Calu3 (cell line): ENCODE measurements around the gene ARID5B. TPM values are rescaled to one million over a fixed set of nuclear protein-coding genes. Genes with fewer than 3 reads are reported as not detected.

Experiments used
- BruUV-seq: library from RNA; stranded (reverse); fragments of 400-500 nt; replicated peaks from 2 replicates; lab custom pipeline; 2021; lab: Mats Ljungman, UMichigan
- CTCF ChIA-PET: fragments of 300-600 bp; sonication (Branson Sonifier 250); formaldehyde crosslinking; loops from one replicate; lab custom pipeline; 2022; ENCODE audit warnings: antibody characterized with exemption; lab: Charles Lee
- DNase-seq: peaks from one replicate; pipeline ENCODE4 v3.0.0; 2022
- H3K27ac Mint-ChIP-seq: one replicate; pipeline ENCODE4 v1.8.0; 2022; ENCODE audit warnings: mixed read lengths; ENCODE audit not compliant: unreplicated experiment
- H3K27me3 Mint-ChIP-seq: one replicate; pipeline ENCODE4 v1.8.0; 2022; ENCODE audit warnings: mixed read lengths; ENCODE audit not compliant: unreplicated experiment
- H3K36me3 Mint-ChIP-seq: one replicate; pipeline ENCODE4 v1.8.0; 2022; ENCODE audit warnings: mild to moderate bottlenecking, moderate library complexity, mixed read lengths; ENCODE audit not compliant: insufficient read depth, unreplicated experiment
- H3K4me1 Mint-ChIP-seq: one replicate; pipeline ENCODE4 v1.8.0; 2022; ENCODE audit warnings: mild to moderate bottlenecking, low read depth, mixed read lengths; ENCODE audit not compliant: unreplicated experiment
- H3K4me3 Mint-ChIP-seq: one replicate; pipeline ENCODE4 v1.8.0; 2022; ENCODE audit warnings: mild to moderate bottlenecking, low read depth, moderate library complexity, mixed read lengths; ENCODE audit not compliant: unreplicated experiment
- H3K9me3 Mint-ChIP-seq: one replicate; pipeline ENCODE4 v1.8.0; 2022; ENCODE audit warnings: low read depth, mixed read lengths; ENCODE audit not compliant: unreplicated experiment
- intact Hi-C: fragments of 100-400 bp; cut with micrococcal nuclease; formaldehyde crosslinking; loops from one replicate; pipeline ENCODE4 v1.10.0; 2022; ENCODE audit not compliant: unreplicated experiment
- total RNA-seq: library from RNA; stranded (reverse); gene quantifications from 2 replicates; pipeline ENCODE4 v1.2.3, GENCODE V29; 2022
- TF ChIP-seq, protein P1 (sequence below): fragments of 200-600 bp; IDR thresholded peaks from one replicate; pipeline ENCODE4 v1.8.0; 2022; ENCODE audit warnings: antibody characterized with exemption; ENCODE audit not compliant: unreplicated experiment

The ARID5B gene
- total RNA-seq, 1 experiment from 2014 or later: 10.0 TPM

DNA sequence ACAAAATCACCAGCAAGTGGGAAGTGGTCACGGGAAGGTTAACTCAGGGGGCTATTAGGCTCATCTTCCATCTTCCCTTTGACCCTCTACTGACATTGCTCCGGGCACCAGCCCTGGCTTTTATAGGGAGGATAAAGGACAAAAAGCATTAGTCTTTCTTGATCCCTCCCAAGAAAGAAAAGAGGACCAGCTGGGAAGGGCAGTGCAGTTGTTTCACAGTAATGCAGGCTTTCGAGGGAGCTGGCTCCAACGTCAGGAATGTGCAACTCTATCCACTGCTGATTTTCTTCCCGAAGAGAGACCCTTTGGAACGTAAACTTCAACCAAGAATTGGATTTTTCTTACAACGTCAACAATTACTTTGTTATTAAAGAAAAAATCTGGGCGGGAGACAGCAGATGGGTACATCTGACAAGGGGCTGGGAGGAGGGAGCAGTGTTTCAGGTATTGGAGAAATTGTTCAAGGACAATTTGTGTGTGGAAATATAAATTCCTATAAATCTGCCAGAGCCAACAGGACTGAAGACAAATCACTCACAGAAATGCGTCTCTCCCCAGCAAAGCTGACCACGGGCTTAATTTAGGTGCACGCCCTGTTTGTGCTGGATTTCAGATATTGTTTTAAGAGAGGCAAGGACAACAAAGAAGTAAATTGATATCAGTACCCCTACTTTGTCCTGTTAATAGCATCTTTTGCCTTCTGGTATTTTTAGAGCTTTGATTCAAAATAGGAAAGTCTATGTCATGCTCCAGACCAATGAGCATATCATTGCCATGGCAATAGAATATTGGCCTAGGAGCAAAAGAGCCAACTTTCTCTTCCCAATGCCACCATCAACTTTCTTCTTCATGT lies 23.4 kb upstream of the ARID5B start:
- no peaks in the 10 kb centered on the region for H3K9me3 Mint-ChIP-seq
- intact Hi-C loops: no loop called here
- TF ChIP-seq, protein P1, sequence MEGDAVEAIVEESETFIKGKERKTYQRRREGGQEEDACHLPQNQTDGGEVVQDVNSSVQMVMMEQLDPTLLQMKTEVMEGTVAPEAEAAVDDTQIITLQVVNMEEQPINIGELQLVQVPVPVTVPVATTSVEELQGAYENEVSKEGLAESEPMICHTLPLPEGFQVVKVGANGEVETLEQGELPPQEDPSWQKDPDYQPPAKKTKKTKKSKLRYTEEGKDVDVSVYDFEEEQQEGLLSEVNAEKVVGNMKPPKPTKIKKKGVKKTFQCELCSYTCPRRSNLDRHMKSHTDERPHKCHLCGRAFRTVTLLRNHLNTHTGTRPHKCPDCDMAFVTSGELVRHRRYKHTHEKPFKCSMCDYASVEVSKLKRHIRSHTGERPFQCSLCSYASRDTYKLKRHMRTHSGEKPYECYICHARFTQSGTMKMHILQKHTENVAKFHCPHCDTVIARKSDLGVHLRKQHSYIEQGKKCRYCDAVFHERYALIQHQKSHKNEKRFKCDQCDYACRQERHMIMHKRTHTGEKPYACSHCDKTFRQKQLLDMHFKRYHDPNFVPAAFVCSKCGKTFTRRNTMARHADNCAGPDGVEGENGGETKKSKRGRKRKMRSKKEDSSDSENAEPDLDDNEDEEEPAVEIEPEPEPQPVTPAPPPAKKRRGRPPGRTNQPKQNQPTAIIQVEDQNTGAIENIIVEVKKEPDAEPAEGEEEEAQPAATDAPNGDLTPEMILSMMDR: no peak
- no peaks in the 10 kb centered on the region for H3K4me1 Mint-ChIP-seq
- H3K4me3 Mint-ChIP-seq: no peak overlapping the region
- no TSS peak for BruUV-seq
- CTCF ChIA-PET: no interaction called here
- H3K36me3 Mint-ChIP-seq: no peaks in the 10 kb centered on the region
- peaks cover 11% of the 10 kb centered on the region for H3K27me3 Mint-ChIP-seq
- H3K27ac Mint-ChIP-seq: no peak overlapping the region
- DNase-seq: no peak

DNA sequence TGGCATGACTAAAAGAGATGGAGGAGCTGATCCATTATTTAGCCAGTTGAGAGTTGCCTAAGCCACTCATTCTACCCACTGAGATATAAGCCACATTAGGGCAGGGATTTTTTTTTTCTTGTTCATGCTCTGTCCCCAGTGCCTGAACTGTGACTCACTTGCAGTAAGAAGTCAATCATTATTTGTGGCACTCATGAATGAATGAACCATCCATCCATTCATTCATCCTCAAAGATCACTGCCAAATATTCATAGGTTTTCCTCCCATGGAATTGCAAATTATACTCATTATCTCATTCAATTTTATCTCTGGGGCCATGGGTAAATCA lies 22.8 kb upstream of the ARID5B start:
- TF ChIP-seq, protein P1: no peak
- Mint-ChIP-seq H3K4me3 (no peak overlapping the region), H3K4me1 (no peaks in the 10 kb centered on the region), H3K36me3 (no peaks in the 10 kb centered on the region), H3K27ac (no peak overlapping the region), H3K27me3 (peaks cover 11% of the 10 kb centered on the region), H3K9me3 (no peaks in the 10 kb centered on the region)
- no peak for DNase-seq
- no TSS peak for BruUV-seq
- intact Hi-C loops: no loop called here
- CTCF ChIA-PET: no interaction called here

DNA sequence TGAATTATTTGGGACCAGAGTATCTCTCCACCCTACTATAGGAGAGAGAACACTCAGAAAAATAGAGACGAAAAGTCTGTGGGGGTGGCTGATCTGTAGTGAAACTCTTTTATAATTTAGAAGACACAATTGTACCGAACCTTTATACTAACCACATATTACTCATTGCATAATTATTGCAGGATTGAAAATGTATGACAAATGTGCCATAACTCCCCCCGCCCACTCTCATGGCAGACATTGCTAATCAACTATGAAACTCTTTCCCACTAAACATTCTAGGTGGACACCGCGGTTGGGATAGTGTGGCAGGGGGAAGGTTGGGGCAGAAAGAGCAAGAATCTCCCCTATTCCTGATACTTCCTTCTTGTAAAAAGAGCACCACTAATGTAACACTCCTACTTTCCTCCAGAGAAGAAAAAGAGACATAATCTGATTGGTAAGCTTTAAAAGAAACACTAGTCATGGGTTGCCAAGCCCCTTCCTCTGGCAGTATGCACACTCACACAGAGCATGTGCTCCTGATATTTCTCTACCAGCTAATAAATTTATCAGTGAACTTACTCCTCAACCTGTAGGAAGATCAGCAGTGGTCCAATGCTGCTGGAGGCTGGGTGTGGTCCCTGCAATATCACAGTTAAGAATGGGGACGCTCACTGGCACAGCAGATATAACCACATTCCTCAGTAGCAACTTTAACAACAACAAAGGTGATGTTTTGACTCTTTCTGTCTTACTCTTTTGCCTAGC lies 18.7 kb upstream of the ARID5B start:
- DNase-seq: no peak
- BruUV-seq: no TSS peak
- intact Hi-C loops: no loop called here
- H3K27me3 Mint-ChIP-seq: no peaks in the 10 kb centered on the region
- TF ChIP-seq, protein P1: no peak
- H3K36me3 Mint-ChIP-seq: no peaks in the 10 kb centered on the region
- H3K27ac Mint-ChIP-seq: no peak overlapping the region
- no peak overlapping the region for H3K4me3 Mint-ChIP-seq
- H3K9me3 Mint-ChIP-seq: no peaks in the 10 kb centered on the region
- CTCF ChIA-PET: no interaction called here
- H3K4me1 Mint-ChIP-seq: no peaks in the 10 kb centered on the region

DNA sequence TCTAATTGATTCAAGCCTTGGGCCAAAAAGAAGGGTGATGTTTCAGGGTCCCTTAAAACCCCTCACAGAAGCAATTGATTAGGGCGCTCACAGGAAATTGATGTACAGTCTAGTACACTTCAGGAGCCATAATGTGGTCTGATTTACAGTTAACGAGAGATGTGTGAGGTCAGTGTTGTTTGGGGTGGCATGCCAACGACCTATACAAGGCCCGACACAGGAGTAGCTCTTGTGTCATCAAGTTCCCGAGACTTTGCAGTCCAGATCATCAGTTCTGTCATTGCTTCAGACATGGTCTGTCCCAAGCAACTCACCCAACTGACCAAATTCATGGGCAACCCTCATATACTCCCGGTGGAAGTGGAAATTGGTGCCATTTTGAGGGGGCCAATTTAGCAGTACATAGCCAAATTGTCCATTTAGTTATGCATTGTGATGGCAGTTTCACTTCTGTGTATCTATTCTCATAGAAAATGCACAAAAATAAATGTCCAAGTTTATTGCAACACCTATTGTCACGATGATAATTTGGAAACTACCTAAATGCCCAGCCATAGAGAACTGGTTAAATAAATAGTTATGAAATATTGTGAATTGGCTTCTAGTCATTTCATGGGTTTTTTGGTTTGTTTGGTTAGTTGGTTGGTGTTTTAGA lies 18.0 kb upstream of the ARID5B start:
- CTCF ChIA-PET: no interaction called here
- Mint-ChIP-seq H3K4me3 (no peak overlapping the region), H3K27ac (no peak overlapping the region), H3K27me3 (no peaks in the 10 kb centered on the region), H3K36me3 (no peaks in the 10 kb centered on the region), H3K4me1 (no peaks in the 10 kb centered on the region), H3K9me3 (no peaks in the 10 kb centered on the region)
- TF ChIP-seq, protein P1: no peak
- BruUV-seq: no TSS peak
- DNase-seq: no peak
- intact Hi-C loops: no loop called here
